ENCODE results near the gene ADAMTS16.

Gene ADAMTS16

GRCh38 chr5:5313101-5313635 is 173.0 kb downstream of the ADAMTS16 start:
- no peak for DNase-seq (ENCODE audit: low spot score)

- no peak for DNase-seq (ENCODE audit: low spot score)
These were observed 174.0 kb downstream of the ADAMTS16 start for GRCh38 chr5:5314166-5314565.

GRCh38 chr5:5314626-5315025 is 174.5 kb downstream of the ADAMTS16 start:
- DNase-seq (ENCODE audit: low spot score), result no peak

- DNase-seq (ENCODE audit: low spot score), result no peak
These were observed 175.2 kb downstream of the ADAMTS16 start for GRCh38 chr5:5315068-5315980.

- DNase-seq (ENCODE audit: low spot score), result no peak
These were observed 176.2 kb downstream of the ADAMTS16 start for GRCh38 chr5:5316334-5316733.

- no peak for DNase-seq (ENCODE audit: low spot score)
These were observed 177.8 kb downstream of the ADAMTS16 start for GRCh38 chr5:5317976-5318375.

- peak; percentile 33 for DNase-seq (ENCODE audit: low spot score)
These were observed 178.5 kb downstream of the ADAMTS16 start for GRCh38 chr5:5318426-5319190.

GRCh38 chr5:5320062-5320805 is 180.1 kb downstream of the ADAMTS16 start:
- DNase-seq (ENCODE audit: low spot score), result no peak

GRCh38 chr5:5321137-5321536 is 181.0 kb downstream of the ADAMTS16 start:
- no peak for DNase-seq (ENCODE audit: low spot score)

- no peak for DNase-seq (ENCODE audit: low spot score)
These were observed 183.4 kb downstream of the ADAMTS16 start for GRCh38 chr5:5323551-5323950.

- no peak for DNase-seq (ENCODE audit: low spot score)
These were observed 186.1 kb downstream of the ADAMTS16 start for GRCh38 chr5:5326115-5326758.

GRCh38 chr5:5327126-5327525 is 187.0 kb downstream of the ADAMTS16 start:
- no peak for DNase-seq (ENCODE audit: low spot score)

GRCh38 chr5:5330728-5331452 is 190.8 kb downstream of the ADAMTS16 start:
- DNase-seq (ENCODE audit: low spot score), result no peak

- DNase-seq (ENCODE audit: low spot score), result no peak
These were observed 191.7 kb downstream of the ADAMTS16 start for GRCh38 chr5:5331848-5332247.

GRCh38 chr5:5332287-5332686 is 192.2 kb downstream of the ADAMTS16 start:
- no peak for DNase-seq (ENCODE audit: low spot score)

- DNase-seq (ENCODE audit: low spot score), result no peak
These were observed 195.0 kb downstream of the ADAMTS16 start for GRCh38 chr5:5335107-5335506.

- DNase-seq (ENCODE audit: low spot score), result no peak
These were observed 195.7 kb downstream of the ADAMTS16 start for GRCh38 chr5:5335700-5336264.

- DNase-seq (ENCODE audit: low spot score), result no peak
These were observed 199.1 kb downstream of the ADAMTS16 start for GRCh38 chr5:5339257-5339656.

- DNase-seq (ENCODE audit: low spot score), result peak; percentile 99
These were observed 200.1 kb downstream of the ADAMTS16 start for GRCh38 chr5:5340206-5340729.
